Measurements from ENCODE around the gene ATP1A4. TPM values are rescaled to one million over a fixed set of nuclear protein-coding genes. Genes with fewer than 3 reads are reported as not detected.

ATP1A4 gene
- total RNA-seq, 1 donor from 2014 or later: not detected

- no peak for TF ChIP-seq CTCF (IDR thresholded peaks at IDR 0.05)
- Mint-ChIP-seq H3K36me3 (ENCODE audit: unreplicated experiment) (peaks cover 43% of the 10 kb centered on the region), H3K4me1 (ENCODE audit: unreplicated experiment) (peaks cover 33% of the 10 kb centered on the region)
Observed at GRCh38 chr1:160217481-160218051, 66.2 kb downstream of the ATP1A4 start.

DNA sequence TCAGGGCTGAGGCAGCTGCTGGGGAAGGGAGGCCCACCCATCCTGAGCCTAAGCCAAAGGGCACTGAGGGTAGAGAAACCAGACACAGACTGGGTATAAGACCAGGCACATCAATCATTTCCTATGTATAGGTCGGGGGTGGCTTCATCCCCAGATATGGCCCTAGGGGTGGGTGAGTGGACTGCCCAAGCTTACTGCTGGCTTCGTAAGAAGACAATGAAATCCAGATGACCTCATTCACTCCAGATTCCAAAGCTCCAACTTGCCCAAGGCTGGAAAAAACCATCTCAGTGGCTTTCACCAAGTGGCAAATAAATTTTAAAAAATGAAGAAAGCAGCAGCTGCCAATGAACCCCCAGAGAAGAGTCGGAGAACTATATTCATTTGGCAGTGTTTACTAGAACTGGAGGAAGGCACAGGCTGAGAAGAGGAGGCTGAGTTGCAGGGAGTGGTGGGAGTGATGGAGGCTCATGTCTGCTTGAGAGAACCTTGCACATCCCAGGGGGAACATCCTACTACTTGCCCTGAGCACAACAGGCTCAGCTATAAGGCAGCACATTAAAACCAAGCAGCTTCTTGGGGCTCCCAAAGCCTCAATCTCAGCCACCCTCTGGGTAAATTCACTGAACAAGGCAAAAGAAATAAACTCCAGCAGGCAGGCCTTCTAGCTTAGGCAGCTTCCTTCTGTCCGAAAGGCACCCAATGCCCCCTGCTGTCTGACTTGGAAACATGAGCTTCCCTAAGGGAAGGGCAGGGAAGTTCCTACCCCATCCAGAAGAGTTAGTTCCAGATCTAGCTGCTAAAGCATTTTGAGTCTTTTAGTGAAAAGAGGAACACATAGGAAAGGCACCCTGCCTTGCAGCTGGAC lies 67.9 kb downstream of the ATP1A4 start:
- H3K9me3 Mint-ChIP-seq (ENCODE audit: unreplicated experiment): no peaks in the 10 kb centered on the region
- peaks cover 33% of the 10 kb centered on the region for H3K4me1 Mint-ChIP-seq (ENCODE audit: unreplicated experiment)
- no peaks in the 10 kb centered on the region for H3K27me3 Mint-ChIP-seq (ENCODE audit: unreplicated experiment)
- TF ChIP-seq CTCF (IDR thresholded peaks at IDR 0.05): peak; percentile 59
- peak overlapping the region; percentile 73 for H3K27ac Mint-ChIP-seq (ENCODE audit: unreplicated experiment)
- no peak for DNase-seq (ENCODE audit: extremely low spot score, unreplicated experiment)
- H3K36me3 Mint-ChIP-seq (ENCODE audit: unreplicated experiment): peaks cover 49% of the 10 kb centered on the region
- H3K4me3 Mint-ChIP-seq (ENCODE audit: unreplicated experiment): no peak overlapping the region

More at GRCh38 chr1:160217481-160218051, 66.2 kb downstream of the ATP1A4 start:
- Mint-ChIP-seq H3K9me3 (ENCODE audit: unreplicated experiment) (no peaks in the 10 kb centered on the region), H3K27ac (ENCODE audit: unreplicated experiment) (peak overlapping the region; percentile 56), H3K27me3 (ENCODE audit: unreplicated experiment) (no peaks in the 10 kb centered on the region), H3K4me3 (ENCODE audit: unreplicated experiment) (no peak overlapping the region)
- DNase-seq (ENCODE audit: extremely low spot score, unreplicated experiment): peak; percentile 63

DNA sequence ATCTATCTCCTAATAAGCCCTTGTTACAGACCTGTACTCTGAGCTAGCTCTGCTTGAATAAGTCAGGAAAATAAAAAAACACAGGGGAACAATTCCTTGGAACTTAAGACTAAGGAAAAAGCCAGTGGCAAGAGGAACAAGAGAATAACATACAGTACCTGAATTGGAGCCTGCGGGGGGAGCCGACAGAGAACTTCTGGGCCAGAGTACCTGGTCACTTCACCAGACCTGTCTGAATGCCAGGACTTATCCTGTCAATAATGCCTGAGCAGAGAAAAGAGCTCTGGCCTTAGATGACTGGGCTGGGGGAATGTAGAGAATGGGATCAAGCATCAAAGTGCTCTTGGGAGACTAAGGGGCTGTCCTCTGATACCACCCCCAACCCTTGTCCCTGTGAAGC lies 68.9 kb downstream of the ATP1A4 start:
- no peaks in the 10 kb centered on the region for H3K9me3 Mint-ChIP-seq (ENCODE audit: unreplicated experiment)
- H3K4me1 Mint-ChIP-seq (ENCODE audit: unreplicated experiment): peaks cover 33% of the 10 kb centered on the region
- H3K36me3 Mint-ChIP-seq (ENCODE audit: unreplicated experiment): peaks cover 48% of the 10 kb centered on the region
- no peak for DNase-seq (ENCODE audit: extremely low spot score, unreplicated experiment)
- no peak for TF ChIP-seq CTCF (IDR thresholded peaks at IDR 0.05)
- no peak overlapping the region for H3K4me3 Mint-ChIP-seq (ENCODE audit: unreplicated experiment)
- no peaks in the 10 kb centered on the region for H3K27me3 Mint-ChIP-seq (ENCODE audit: unreplicated experiment)
- peak overlapping the region; percentile 73 for H3K27ac Mint-ChIP-seq (ENCODE audit: unreplicated experiment)

- H3K36me3 Mint-ChIP-seq (ENCODE audit: unreplicated experiment): peaks cover 45% of the 10 kb centered on the region
- DNase-seq (ENCODE audit: extremely low spot score, unreplicated experiment): no peak
- H3K4me1 Mint-ChIP-seq (ENCODE audit: unreplicated experiment): peaks cover 33% of the 10 kb centered on the region
Observed at GRCh38 chr1:160221089-160221488, 69.7 kb downstream of the ATP1A4 start.

More at GRCh38 chr1:160221089-160221488, 69.7 kb downstream of the ATP1A4 start:
- H3K4me3 Mint-ChIP-seq (ENCODE audit: unreplicated experiment): no peak overlapping the region
- TF ChIP-seq CTCF (IDR thresholded peaks at IDR 0.05): no peak
- no peaks in the 10 kb centered on the region for H3K9me3 Mint-ChIP-seq (ENCODE audit: unreplicated experiment)
- no peaks in the 10 kb centered on the region for H3K27me3 Mint-ChIP-seq (ENCODE audit: unreplicated experiment)
- H3K27ac Mint-ChIP-seq (ENCODE audit: unreplicated experiment): no peak overlapping the region
